IPS-15b (cell line): ENCODE data around the gene GTPBP6.

Experiments
- H3K27me3 ChIP-seq: one replicate; pipeline ENCODE4 v1.6.1; 2013; ENCODE audit warnings: low read length; ENCODE audit not compliant: control insufficient read depth, insufficient read depth
- H3K36me3 ChIP-seq: one replicate; pipeline ENCODE4 v1.6.1; 2013; ENCODE audit warnings: low read length; ENCODE audit not compliant: control insufficient read depth, insufficient read depth
- H3K4me1 ChIP-seq: one replicate; pipeline ENCODE4 v1.6.1; 2013; ENCODE audit warnings: mild to moderate bottlenecking, low read length; ENCODE audit not compliant: control insufficient read depth, insufficient read depth
- H3K4me3 ChIP-seq: one replicate; pipeline ENCODE4 v1.5.1; 2013; ENCODE audit warnings: low read depth, low read length
- H3K9ac ChIP-seq: one replicate; pipeline ENCODE4 v1.6.1; 2013; ENCODE audit warnings: low read depth, mild to moderate bottlenecking, low read length
- H3K9me3 ChIP-seq: one replicate; pipeline ENCODE4 v1.6.1; 2013; ENCODE audit warnings: mild to moderate bottlenecking, low read length; ENCODE audit not compliant: control insufficient read depth, insufficient read depth

GTPBP6 gene

DNA sequence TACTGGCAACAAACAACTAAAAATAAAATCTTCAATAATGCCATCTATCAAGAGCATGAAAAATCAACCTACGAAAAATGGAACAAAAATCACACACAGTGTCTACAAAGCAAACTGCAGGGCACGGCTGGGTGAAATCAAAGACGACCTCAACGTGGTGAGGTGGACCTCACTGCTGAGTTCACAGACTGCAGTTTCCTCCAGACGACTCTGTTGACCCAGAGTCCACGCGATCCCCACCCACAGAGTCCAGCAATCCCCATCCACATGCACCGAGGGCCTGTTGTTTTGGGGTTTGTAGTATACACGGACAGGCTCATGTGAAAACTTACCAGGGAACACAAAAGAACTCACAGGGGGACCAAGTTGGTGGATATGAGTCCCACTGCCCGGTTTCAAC is 31.1 kb upstream of the GTPBP6 start:
- Histone ChIP-seq H3K4me1 (no peaks in the 10 kb centered on the region), H3K36me3 (peaks cover 41% of the 10 kb centered on the region), H3K9me3 (no peaks in the 10 kb centered on the region), H3K27me3 (no peaks in the 10 kb centered on the region), H3K4me3 (no peak overlapping the region), H3K9ac (no peak overlapping the region)

- Histone ChIP-seq H3K4me3 (no peak overlapping the region), H3K9me3 (no peaks in the 10 kb centered on the region), H3K27me3 (no peaks in the 10 kb centered on the region), H3K9ac (no peak overlapping the region), H3K4me1 (no peaks in the 10 kb centered on the region), H3K36me3 (peaks cover 44% of the 10 kb centered on the region)
These were observed 30.6 kb upstream of the GTPBP6 start for GRCh38 chrX:349196-349595.

DNA sequence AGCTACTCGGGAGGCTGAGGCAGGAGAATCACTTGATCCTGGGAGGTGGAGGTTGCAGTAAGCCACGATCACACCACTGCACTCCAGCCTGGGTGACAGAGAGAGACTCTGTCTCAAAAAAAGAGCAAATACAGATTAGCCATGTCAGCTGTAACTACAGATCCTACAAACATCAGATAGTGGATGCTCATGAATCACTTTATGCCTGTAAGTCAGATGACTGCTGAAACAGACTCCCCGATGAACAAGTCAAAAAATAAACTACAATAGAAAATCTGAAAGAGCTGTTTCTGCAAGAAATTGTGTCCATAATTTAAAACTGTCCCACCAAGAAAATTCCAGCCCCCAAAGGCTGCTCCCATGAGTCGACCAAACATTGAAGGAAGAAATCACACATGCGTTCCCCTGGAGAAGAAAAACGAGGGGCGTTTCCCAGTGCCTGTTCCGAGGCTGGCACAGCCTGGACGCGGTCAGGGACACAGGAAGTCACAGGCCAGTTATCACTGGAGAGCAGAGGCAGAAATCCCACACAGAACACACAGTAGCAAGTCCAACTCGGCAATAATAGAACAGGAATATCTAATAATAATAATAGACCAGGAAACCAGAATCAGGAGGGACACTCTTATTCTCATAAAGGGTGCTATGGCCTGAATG is 30.0 kb upstream of the GTPBP6 start:
- H3K9ac ChIP-seq: no peak overlapping the region
- peaks cover 45% of the 10 kb centered on the region for H3K36me3 ChIP-seq

DNA sequence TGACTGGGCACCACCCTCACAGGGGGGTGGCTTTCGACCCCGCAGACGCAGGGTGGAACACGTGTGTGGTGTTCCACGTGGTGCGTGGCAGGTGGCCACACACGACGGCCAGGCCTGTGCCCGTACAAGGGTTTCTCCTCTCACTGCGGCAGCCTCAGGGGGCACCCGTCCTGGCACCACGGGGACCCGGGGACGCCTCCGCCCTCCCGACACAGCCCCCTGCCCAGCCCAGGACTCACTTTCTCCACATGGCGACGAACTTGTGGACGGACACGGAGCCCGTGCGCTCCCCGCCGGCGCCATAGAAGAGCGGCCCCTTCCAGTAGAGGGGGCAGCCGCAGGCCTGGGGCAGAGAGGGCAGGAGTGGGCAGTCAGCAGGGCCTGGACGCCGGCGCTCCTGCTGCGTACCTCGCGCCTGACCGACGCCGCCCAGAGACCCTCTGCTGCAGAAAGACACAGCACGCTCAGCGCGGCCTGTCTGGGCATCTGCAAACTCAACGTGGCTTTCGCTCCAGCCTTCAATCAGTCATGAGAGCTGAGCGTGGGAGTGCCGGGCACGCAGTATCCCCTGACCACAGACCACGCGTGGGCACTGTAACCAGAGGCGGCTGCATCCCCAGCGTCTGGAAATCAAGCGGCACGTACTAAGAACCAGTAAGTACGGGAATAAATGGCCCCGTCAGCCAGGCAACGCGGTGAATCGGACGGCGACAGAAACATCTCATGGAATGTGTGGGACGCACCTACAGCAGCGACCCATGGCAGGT is 28.9 kb upstream of the GTPBP6 start:
- Histone ChIP-seq H3K4me3 (no peak overlapping the region), H3K9me3 (no peaks in the 10 kb centered on the region), H3K27me3 (no peaks in the 10 kb centered on the region), H3K9ac (no peak overlapping the region), H3K36me3 (peaks cover 41% of the 10 kb centered on the region), H3K4me1 (no peaks in the 10 kb centered on the region)

More for the DNA sequence above, 30.0 kb upstream of the GTPBP6 start:
- no peaks in the 10 kb centered on the region for H3K4me1 ChIP-seq
- H3K4me3 ChIP-seq: no peak overlapping the region
- no peaks in the 10 kb centered on the region for H3K9me3 ChIP-seq
- H3K27me3 ChIP-seq: no peaks in the 10 kb centered on the region

GRCh38 chrX:346034-346813 is 27.6 kb upstream of the GTPBP6 start:
- H3K4me1 ChIP-seq: no peaks in the 10 kb centered on the region
- H3K9me3 ChIP-seq: no peaks in the 10 kb centered on the region
- H3K27me3 ChIP-seq: no peaks in the 10 kb centered on the region
- H3K9ac ChIP-seq: no peak overlapping the region
- H3K36me3 ChIP-seq: peaks cover 40% of the 10 kb centered on the region
- H3K4me3 ChIP-seq: no peak overlapping the region

GRCh38 chrX:345020-345925 is 26.7 kb upstream of the GTPBP6 start:
- Histone ChIP-seq H3K27me3 (no peaks in the 10 kb centered on the region), H3K4me1 (no peaks in the 10 kb centered on the region), H3K9ac (no peak overlapping the region), H3K9me3 (no peaks in the 10 kb centered on the region), H3K36me3 (peaks cover 39% of the 10 kb centered on the region), H3K4me3 (no peak overlapping the region)

DNA sequence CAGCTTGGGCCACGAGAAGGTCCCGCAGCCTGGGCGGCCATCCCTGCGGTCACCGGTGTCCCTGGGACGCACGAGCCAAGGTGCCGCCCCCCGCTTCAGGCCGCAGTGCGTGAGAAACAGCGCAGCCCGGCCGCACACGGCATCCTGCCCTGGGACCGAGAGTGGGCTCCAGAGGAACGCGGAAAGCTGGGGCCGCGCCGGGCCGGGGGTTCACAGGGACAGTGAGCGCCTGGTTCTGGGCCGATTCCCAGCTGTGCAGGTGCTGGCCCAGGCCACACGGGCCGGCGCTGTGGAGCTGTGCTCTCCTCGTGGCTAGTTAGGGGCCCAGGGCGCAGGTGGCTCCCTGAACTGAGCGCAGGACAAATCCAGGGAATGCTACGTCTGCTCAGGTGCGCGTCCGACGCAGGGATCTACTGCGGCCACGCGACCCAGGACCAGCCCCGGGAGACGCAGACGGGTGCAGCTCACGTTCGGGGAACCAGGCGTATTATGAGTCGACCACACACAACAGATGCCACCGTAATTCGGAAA is 25.8 kb upstream of the GTPBP6 start:
- Histone ChIP-seq H3K27me3 (no peaks in the 10 kb centered on the region), H3K9ac (no peak overlapping the region), H3K36me3 (peaks cover 37% of the 10 kb centered on the region), H3K4me1 (no peaks in the 10 kb centered on the region), H3K4me3 (no peak overlapping the region), H3K9me3 (no peaks in the 10 kb centered on the region)

DNA sequence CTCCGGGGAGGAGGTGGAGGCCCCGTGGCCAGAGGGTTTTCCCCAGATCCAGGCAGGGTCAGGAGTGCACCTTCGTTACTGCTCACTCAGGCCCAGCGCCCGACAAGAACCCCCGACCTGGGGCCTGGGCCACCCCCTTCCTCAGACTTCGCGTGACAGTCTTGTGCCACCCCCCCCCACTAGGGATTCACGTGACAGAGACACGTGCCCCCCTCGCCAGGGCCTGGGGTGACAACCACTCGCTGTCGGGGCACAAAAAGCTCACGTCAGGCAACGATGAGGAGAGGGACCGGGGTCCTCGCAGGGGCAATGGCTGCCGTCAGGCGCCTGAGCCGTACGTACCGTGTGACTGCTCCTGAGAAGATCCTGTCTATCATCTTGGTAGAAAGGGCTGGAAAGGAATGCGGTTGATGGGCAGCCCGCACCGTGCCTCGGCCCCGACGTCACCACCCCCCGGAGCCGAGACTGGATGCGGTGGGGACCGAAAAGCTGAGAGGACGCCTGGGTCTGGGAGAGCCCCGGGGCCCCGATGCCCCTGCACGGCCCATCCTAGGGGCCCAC is 23.0 kb upstream of the GTPBP6 start:
- Histone ChIP-seq H3K4me3 (no peak overlapping the region), H3K27me3 (no peaks in the 10 kb centered on the region), H3K9me3 (no peaks in the 10 kb centered on the region), H3K36me3 (peaks cover 49% of the 10 kb centered on the region), H3K4me1 (no peaks in the 10 kb centered on the region), H3K9ac (no peak overlapping the region)

DNA sequence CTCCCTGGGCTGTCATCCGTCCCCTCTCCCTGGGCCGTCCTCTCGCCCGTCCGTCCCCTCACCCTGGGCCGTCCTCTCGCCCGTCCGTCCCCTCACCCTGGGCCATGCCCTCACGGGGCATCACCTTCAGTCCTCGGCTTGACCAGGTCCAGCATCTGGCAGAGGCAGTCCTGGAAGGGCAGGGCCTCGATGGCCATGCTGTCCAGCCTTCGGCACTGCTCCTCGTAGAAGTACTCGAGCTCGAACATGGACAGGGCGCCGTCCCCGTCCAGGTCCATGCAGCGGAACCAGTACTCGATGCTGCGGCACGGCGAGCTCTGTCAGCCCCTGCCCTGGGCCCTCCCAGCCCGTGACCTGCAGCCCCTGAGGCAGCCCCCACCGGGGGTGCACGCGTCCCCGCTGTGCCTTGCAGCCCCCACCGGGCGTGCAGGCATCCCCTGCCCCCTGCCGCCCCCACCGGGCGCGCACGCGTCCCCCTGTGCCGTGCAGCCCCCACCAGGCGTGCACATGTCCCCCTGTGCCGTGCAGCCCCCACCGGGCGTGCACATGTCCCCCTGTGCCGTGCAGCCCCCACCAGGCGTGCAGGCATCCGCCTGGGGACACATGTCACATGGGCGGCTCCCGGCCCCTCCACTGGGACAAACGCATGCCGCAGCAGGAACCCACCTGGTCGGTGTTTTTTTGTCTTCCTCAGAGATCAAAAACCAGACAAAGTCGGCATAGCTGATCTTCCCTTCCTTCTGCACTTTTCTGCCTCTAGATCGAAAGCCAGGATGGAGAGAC is 22.2 kb upstream of the GTPBP6 start:
- H3K27me3 ChIP-seq: no peaks in the 10 kb centered on the region
- H3K4me1 ChIP-seq: no peaks in the 10 kb centered on the region
- H3K36me3 ChIP-seq: peaks cover 46% of the 10 kb centered on the region
- H3K9ac ChIP-seq: no peak overlapping the region
- no peak overlapping the region for H3K4me3 ChIP-seq
- no peaks in the 10 kb centered on the region for H3K9me3 ChIP-seq

DNA sequence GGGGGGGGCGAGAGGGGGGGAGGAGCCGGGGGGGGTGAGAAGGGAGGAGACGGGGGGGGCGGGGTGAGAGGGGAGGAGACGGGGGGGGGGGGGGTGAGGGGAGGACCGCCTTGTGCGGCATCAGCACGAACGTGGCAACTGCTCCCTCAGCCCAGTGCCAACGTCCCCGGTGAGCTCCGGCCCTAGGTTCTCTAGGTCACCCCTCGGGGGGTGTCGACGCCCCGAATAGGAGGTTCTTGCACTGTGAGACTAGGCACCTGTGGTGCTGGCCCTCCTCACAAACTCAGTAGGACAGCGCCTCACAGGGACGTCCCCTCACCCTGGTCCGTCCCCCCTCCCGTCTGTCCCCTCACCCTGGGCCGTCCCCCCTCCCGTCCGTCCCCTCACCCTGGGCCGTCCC is 21.5 kb upstream of the GTPBP6 start:
- H3K4me3 ChIP-seq: no peak overlapping the region
- no peaks in the 10 kb centered on the region for H3K4me1 ChIP-seq
- H3K9ac ChIP-seq: no peak overlapping the region
- peaks cover 42% of the 10 kb centered on the region for H3K36me3 ChIP-seq
- no peaks in the 10 kb centered on the region for H3K9me3 ChIP-seq
- no peaks in the 10 kb centered on the region for H3K27me3 ChIP-seq
